Measurements from ENCODE around the gene CDC42EP2. TPM values are rescaled to one million over a fixed set of nuclear protein-coding genes. Genes with fewer than 3 reads are reported as not detected.
A peak's percentile ranks its signal among the peaks of the same experiment; 100 is the strongest.

The CDC42EP2 gene
- total and polyA plus RNA-seq, 2 of the 13 experiments (the other 11 are each of a cell fraction or from before 2014, with no cell fraction given): 2.3 to 7.1 TPM

DNA sequence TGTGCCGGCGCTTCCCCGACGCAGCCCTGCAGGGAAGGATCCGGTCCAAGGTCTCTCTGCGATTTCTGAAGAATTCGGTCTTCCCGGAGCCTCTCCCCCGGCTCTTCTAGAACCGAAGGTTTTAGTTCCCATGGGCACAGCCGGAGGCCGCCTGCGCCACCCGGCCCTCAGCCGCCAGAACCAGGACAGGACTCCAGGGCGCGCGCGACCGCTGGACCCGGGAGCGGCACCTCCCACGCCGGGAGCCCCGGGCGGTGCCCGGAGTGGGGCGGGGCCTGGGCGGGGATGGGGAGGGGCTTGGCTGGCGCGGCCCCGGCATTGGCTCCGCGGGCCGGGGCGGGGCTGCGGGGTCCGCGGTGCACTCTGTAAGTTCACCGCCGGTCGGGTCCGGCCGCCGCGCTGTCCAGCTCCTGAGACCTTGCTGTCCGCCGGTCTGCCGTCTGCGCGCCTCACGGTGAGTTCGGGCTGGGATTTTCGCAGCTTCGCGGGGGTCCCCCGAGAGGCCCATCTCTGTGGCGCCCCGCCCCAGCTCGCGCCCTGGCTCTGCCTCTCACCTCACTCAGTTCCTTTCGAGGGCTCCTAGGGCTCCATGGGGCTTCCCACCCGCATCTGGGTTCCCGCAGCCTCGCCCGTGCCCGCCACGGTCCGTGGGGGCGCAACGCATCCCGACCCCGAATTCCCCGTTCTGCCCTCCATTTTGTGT, at the start of gene CDC42EP2 (continued):
- TF ChIP-seq, protein P1, sequence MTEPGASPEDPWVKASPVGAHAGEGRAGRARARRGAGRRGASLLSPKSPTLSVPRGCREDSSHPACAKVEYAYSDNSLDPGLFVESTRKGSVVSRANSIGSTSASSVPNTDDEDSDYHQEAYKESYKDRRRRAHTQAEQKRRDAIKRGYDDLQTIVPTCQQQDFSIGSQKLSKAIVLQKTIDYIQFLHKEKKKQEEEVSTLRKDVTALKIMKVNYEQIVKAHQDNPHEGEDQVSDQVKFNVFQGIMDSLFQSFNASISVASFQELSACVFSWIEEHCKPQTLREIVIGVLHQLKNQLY (CRISPR knock-in tag; IDR thresholded peaks at IDR 0.05): no peak
- TF ChIP-seq BATF2 (CRISPR knock-in tag; IDR thresholded peaks at IDR 0.05) (no peak), DZIP1 (CRISPR knock-in tag; IDR thresholded peaks at IDR 0.05) (no peak), SOX6 (IDR thresholded peaks at IDR 0.05) (no peak), SOX6 (CRISPR knock-in tag; IDR thresholded peaks at IDR 0.05) (no peak), ZNF720 (CRISPR knock-in tag; IDR thresholded peaks at IDR 0.05) (no peak), GATAD2A (CRISPR knock-in tag; IDR thresholded peaks at IDR 0.05) (no peak), ZZZ3 (CRISPR knock-in tag; IDR thresholded peaks at IDR 0.05; ENCODE audit: borderline replicate concordance) (no peak), ZNF224 (CRISPR knock-in tag; IDR thresholded peaks at IDR 0.05) (no peak), ZNF577 (CRISPR knock-in tag; IDR thresholded peaks at IDR 0.05; ENCODE audit: borderline replicate concordance, low read depth) (no peak), ZNF83 (CRISPR knock-in tag; IDR thresholded peaks at IDR 0.05; ENCODE audit: borderline replicate concordance) (no peak), ZNF121 (CRISPR knock-in tag; IDR thresholded peaks at IDR 0.05) (no peak), POLR2G (IDR thresholded peaks at IDR 0.05; ENCODE audit: low read depth, low read length) (peak; percentile 86), TEAD3 (CRISPR knock-in tag; optimal IDR thresholded peaks at IDR 0.05; ENCODE audit: borderline replicate concordance) (no peak), ZNF264 (CRISPR knock-in tag; IDR thresholded peaks at IDR 0.05) (no peak), NFATC3 (CRISPR knock-in tag; IDR thresholded peaks at IDR 0.05) (no peak), TSC22D2 (CRISPR knock-in tag; IDR thresholded peaks at IDR 0.05; ENCODE audit: borderline replicate concordance) (no peak), SRSF9 (IDR thresholded peaks at IDR 0.05; ENCODE audit: borderline replicate concordance, insufficient read depth, low read depth, low read length, poor library complexity, severe bottlenecking) (no peak), ZFX (CRISPR knock-in tag; IDR thresholded peaks at IDR 0.05; ENCODE audit: low read depth) (peak; percentile 42; the same call in 1 of the 2 replicates), CAMTA2 (CRISPR knock-in tag; IDR thresholded peaks at IDR 0.05; ENCODE audit: borderline replicate concordance) (no peak), ZBTB8A (CRISPR knock-in tag; IDR thresholded peaks at IDR 0.05; ENCODE audit: borderline replicate concordance, low read depth) (no peak; the same call in 1 of the 2 replicates), MXD1 (CRISPR knock-in tag; IDR thresholded peaks at IDR 0.05) (peak; percentile 59; the same call in 1 of the 2 replicates), AHR (CRISPR knock-in tag; IDR thresholded peaks at IDR 0.05) (0 out of 2 replicates have a peak, but pooled peaks have one; percentile 3)
- TF ChIP-seq, protein P2, sequence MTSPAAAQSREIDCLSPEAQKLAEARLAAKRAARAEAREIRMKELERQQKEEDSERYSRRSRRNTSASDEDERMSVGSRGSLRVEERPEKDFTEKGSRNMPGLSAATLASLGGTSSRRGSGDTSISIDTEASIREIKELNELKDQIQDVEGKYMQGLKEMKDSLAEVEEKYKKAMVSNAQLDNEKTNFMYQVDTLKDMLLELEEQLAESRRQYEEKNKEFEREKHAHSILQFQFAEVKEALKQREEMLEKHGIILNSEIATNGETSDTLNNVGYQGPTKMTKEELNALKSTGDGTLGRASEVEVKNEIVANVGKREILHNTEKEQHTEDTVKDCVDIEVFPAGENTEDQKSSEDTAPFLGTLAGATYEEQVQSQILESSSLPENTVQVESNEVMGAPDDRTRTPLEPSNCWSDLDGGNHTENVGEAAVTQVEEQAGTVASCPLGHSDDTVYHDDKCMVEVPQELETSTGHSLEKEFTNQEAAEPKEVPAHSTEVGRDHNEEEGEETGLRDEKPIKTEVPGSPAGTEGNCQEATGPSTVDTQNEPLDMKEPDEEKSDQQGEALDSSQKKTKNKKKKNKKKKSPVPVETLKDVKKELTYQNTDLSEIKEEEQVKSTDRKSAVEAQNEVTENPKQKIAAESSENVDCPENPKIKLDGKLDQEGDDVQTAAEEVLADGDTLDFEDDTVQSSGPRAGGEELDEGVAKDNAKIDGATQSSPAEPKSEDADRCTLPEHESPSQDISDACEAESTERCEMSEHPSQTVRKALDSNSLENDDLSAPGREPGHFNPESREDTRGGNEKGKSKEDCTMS (CRISPR knock-in tag; conservative IDR thresholded peaks at IDR 0.05): no peak
